Peyer's patch (tissue), 4 donors: ENCODE data around the gene TMEM196. TPM values are rescaled to one million over a fixed set of nuclear protein-coding genes. Genes with fewer than 3 reads are reported as not detected.

Experiments
- DNase-seq, 3 donors: peaks; one replicate each; pipeline ENCODE4 v3.0.0-alpha.2; 2017 to 2019
- H3K27ac ChIP-seq, 4 donors: fragments of 200-600 bp; sonication (generic); one replicate each; pipeline ENCODE4 v1.5.1; 2016 to 2019
- H3K27me3 ChIP-seq, 2 donors: fragments of 200-600 bp; sonication (generic); one replicate each; pipeline ENCODE4 v1.5.1; 2019
- H3K36me3 ChIP-seq, 3 donors: fragments of 200-600 bp; sonication (generic); one replicate each; pipeline ENCODE4 v1.5.1; 2016 to 2019
- H3K4me1 ChIP-seq, 4 donors: fragments of 200-600 bp; sonication (generic); one replicate each; pipeline ENCODE4 v1.5.1; 2016 to 2019
- H3K4me3 ChIP-seq, 4 donors: fragments of 200-600 bp; sonication (generic); 1 replicate in 3 of 4; 2 replicates in 1 of 4; pipeline ENCODE4 v1.5.1; 2016 to 2019; ENCODE audit warnings: mild to moderate bottlenecking in 1 of 4
- H3K9me3 ChIP-seq, 4 donors: fragments of 200-600 bp; sonication (generic); one replicate each; pipeline ENCODE4 v1.5.1; 2016 to 2019; ENCODE audit warnings: mild to moderate bottlenecking in 1 of 4
- POLR2A ChIP-seq, 2 donors: fragments of 450-650 bp; IDR thresholded peaks; one replicate each; pipeline ENCODE4 v1.5.1; 2017; ENCODE audit warnings: antibody characterized with exemption in 2 of 2, mild to moderate bottlenecking in 2 of 2, moderate library complexity in 2 of 2
- total RNA-seq, 4 donors: library from RNA; depleted of rRNA; stranded (reverse); fragments of >200 nt; gene quantifications; one replicate each; pipeline ENCODE4 v1.1.0, GENCODE V29; 2016
- TF ChIP-seq, protein P1 (sequence below), 6 experiments: fragments of 450-650 bp in 4 of 6; fragments of 200-600 bp in 2 of 6; sonication (generic) in 1 of 6; IDR thresholded peaks; one replicate each; pipeline ENCODE4 v1.5.1; 2017 to 2019; ENCODE audit warnings: antibody characterized with exemption in 6 of 6, mild to moderate bottlenecking in 3 of 6, moderate library complexity in 1 of 6

Gene TMEM196
- total RNA-seq: not detected

DNA sequence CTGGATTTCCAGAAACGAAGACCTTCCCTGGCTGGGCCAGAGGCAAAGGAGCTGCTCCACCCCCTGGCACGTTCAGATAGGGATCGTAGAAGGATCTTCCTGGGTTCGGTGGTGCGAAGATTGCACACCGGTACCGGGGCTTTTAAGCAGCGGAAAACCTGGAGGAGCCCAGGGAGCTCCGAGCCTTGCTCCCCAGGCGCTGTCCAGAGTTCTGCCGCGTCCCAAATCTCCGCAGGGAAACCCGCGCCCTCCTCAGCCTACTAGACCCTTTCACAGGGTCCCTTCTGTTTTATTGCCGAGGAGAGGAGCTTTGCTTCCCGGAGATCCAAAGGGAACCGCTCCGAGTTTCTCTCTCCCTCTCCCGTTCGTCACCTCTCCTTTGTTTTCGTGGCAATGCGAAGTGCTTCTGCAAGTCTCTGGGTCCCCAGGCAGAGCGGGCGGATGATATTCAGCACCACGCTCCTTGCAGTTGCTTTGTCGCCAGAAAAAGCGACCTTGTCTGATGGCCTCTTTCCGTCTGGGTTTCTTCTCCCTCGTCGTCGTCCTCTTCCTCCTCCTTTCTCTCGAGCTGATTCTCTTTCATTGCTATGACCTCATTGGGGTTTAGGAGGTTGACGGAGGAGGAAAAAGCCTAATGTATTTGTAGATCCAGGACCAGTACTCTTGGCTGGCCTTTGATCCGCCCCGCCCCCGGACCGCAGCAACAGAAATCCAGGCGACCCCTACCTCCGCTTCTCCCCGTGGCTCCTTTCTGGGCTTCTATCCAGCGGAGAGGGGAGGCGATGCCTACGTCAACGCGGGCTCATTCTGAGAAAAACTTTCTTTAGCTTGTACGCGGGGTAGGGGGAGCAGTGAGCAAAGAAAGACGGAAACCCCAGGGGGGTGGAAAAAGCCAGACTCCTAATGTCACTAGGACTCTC, at the start of gene TMEM196:
Gene TMEM196 (minus strand): TSS at position 777 of the 920 bp plus-strand sequence. CDS start 921 bp downstream, outside the sequence.
- H3K9me3 ChIP-seq: no peaks in the 10 kb centered on the region
- no peaks in the 10 kb centered on the region for H3K4me1 ChIP-seq
- H3K27me3 ChIP-seq: peaks cover 0 to 5% of the 10 kb centered on the region in 2 donors
- H3K4me3 ChIP-seq: peak within 1 kb of the TSS in 2 of 4 donors; percentile 3 to 9
- no peak for DNase-seq
- TF ChIP-seq, protein P1, sequence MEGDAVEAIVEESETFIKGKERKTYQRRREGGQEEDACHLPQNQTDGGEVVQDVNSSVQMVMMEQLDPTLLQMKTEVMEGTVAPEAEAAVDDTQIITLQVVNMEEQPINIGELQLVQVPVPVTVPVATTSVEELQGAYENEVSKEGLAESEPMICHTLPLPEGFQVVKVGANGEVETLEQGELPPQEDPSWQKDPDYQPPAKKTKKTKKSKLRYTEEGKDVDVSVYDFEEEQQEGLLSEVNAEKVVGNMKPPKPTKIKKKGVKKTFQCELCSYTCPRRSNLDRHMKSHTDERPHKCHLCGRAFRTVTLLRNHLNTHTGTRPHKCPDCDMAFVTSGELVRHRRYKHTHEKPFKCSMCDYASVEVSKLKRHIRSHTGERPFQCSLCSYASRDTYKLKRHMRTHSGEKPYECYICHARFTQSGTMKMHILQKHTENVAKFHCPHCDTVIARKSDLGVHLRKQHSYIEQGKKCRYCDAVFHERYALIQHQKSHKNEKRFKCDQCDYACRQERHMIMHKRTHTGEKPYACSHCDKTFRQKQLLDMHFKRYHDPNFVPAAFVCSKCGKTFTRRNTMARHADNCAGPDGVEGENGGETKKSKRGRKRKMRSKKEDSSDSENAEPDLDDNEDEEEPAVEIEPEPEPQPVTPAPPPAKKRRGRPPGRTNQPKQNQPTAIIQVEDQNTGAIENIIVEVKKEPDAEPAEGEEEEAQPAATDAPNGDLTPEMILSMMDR (IDR thresholded peaks at IDR 0.05): no peak
- no peak within 1 kb of the TSS for H3K27ac ChIP-seq
- no peaks in the 10 kb centered on the region for H3K36me3 ChIP-seq

DNA sequence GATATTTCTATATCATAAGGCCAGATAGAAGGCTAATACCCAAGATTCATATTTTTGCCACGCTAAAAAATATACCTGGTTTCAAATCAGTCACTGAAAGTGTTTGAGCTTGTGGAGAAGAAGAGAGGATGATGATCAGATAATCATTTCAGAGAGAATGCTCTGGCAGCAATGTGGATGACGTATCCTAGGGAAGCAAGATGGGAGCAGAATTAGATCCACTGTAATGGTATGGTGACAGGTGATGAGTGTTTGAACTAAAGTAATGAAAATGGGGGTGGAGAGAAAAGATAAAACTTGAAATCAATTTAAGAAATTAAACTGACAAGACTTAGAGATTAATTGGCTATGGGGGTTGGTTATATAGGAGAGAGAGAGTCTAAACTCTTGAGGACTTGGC, 42.7 kb upstream of the TMEM196 start:
- DNase-seq: no peak
- no peak for TF ChIP-seq POLR2A (IDR thresholded peaks at IDR 0.05)
- TF ChIP-seq, protein P1 (IDR thresholded peaks at IDR 0.05): no peak
- Histone ChIP-seq H3K27ac (no peak overlapping the region), H3K27me3 (no peaks in the 10 kb centered on the region), H3K36me3 (no peaks in the 10 kb centered on the region), H3K9me3 (no peaks in the 10 kb centered on the region), H3K4me1 (no peaks in the 10 kb centered on the region), H3K4me3 (no peak overlapping the region)

DNA sequence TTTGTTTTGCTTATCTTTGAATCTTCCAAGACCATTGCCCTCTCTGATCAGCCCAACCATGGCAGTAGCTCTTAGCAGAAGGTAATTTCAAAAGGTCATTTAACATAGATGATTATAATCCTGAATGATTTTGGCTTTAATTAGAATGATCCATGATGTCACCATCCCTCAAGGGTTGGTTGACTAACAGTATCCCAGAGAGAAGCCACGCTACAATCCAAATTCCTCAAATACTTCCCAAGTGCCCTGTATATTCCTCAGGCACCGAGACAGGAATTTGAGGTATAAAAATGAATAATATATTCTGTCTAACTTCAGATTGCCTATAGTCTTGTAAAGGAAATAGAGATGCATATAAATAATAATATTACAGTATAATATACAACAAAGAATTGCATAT, 42.1 kb upstream of the TMEM196 start:
- H3K36me3 ChIP-seq: no peaks in the 10 kb centered on the region
- TF ChIP-seq POLR2A (IDR thresholded peaks at IDR 0.05): no peak
- TF ChIP-seq, protein P1 (IDR thresholded peaks at IDR 0.05): no peak
- H3K27ac ChIP-seq: no peak overlapping the region
- H3K9me3 ChIP-seq: no peaks in the 10 kb centered on the region
- no peaks in the 10 kb centered on the region for H3K4me1 ChIP-seq
- no peaks in the 10 kb centered on the region for H3K27me3 ChIP-seq
- no peak overlapping the region for H3K4me3 ChIP-seq
- DNase-seq: no peak

DNA sequence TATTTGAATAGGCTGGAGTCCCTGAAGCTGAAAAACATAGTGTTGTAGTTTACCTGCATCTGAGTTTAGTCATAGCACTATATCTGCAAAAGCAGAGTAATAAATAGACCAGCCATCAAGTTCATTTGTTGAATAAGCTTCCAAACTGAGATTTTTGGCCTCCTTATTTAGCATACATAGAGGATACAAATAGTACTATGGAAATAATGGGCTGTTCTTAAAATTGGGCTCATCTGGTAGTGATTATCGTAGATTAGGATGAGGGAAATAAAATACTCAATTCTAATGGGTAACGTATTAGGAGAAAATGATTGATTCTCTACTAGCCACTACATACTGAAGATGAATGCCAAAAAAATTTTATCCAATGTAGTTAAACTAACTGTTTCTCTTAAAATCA, 41.4 kb upstream of the TMEM196 start:
- no peak for DNase-seq
- H3K27me3 ChIP-seq: no peaks in the 10 kb centered on the region
- no peaks in the 10 kb centered on the region for H3K4me1 ChIP-seq
- H3K4me3 ChIP-seq: no peak overlapping the region
- H3K27ac ChIP-seq: no peak overlapping the region
- H3K36me3 ChIP-seq: no peaks in the 10 kb centered on the region
- TF ChIP-seq POLR2A (IDR thresholded peaks at IDR 0.05): no peak
- TF ChIP-seq, protein P1 (IDR thresholded peaks at IDR 0.05): no peak
- H3K9me3 ChIP-seq: no peaks in the 10 kb centered on the region

DNA sequence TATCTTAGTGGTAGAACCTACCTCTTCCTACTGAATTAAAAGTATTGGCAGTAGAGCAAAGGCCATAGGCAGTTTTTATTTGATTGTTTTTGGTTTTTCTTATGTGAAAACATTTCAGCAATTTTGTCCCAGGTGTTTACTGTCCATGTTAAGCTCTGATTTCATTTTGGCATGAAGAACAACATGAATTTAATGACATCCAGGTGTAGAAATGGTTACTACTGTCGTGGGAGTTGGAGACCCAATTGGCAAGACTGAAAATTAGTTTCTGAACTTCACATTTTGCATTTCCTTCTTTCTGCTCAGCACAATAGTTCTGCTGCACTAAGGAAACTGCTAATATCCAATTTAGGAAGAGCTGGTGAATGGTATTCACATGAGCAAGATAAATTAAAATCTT, 38.0 kb upstream of the TMEM196 start:
- DNase-seq: no peak
- Histone ChIP-seq H3K4me3 (no peak overlapping the region), H3K4me1 (no peaks in the 10 kb centered on the region), H3K9me3 (no peaks in the 10 kb centered on the region), H3K36me3 (no peaks in the 10 kb centered on the region), H3K27me3 (no peaks in the 10 kb centered on the region), H3K27ac (no peak overlapping the region)
- TF ChIP-seq POLR2A (IDR thresholded peaks at IDR 0.05): no peak
- TF ChIP-seq, protein P1 (IDR thresholded peaks at IDR 0.05): no peak
